Stimulated activated CD4-positive, alpha-beta T cell treated with anti-CD3 and anti-CD28 coated beads, Interleukin-2, amount 100 ng/mL, for 24 hours (primary cell): ENCODE data around the gene NPAS3.

ENCODE experiments used
- DNase-seq, 2 donors: peaks; one replicate each; pipeline ENCODE4 v3.0.0-alpha.2; 2020

The NPAS3 gene

DNA sequence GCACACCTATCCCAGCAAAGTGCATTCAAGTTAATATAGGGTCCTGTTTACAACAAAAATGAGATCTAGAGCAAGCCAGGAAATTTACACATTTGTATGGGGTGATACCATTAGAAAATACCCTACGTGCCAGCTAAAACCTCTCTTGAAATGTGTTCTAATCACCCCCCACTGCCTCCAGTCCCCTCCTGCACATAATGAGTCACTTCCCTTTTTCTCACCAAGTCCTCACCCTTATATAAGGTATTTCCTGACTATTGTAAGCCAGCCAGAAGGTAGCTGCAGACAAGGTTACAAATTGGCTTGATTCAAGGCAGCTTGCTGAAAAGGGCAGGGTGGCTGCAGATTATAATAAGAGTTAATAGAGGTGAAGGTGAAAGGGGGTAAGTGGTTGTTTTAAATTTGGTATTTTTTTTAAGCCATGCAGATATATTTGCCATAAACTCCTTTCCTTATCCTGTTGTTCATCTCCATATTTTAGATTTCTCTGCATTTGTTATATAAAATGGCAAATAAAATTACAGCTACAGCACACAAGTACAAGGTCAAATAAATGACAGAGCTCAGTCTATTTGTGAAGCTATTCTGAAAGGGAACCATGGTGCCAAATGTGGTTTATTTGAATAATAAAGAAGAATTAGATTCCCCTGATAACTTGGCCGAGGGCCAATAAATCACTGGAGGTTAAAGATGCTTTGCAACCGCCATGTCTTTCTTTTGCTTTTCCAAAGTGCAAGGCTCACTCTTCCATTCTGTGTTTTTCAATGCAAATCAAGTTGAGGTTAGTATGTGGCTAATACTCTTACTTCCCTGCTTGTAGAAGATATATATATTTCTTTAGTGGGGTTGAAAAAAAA lies 626.3 kb downstream of the NPAS3 start:
- no peak for DNase-seq

DNA sequence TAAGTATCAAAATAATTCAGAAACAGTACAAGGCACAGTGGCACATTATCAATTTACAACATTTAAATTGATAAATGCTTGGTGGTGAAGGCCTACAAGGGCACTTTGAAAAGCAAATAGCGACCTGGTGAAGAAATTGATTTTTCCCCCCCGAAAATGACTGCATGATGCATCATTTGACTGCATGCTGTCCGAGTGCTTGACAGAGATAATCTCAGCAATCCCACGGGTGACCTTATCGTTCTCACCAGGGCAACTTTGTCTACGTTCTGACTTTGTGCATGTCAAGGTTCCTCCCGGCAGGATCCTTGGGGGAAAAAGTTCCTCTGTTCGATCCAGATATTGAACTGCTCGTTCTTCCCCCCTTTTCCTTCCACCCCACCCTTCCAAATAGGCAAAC lies 627.4 kb downstream of the NPAS3 start:
- no peak for DNase-seq

- DNase-seq, result no peak
Measured at GRCh38 chr14:33567023-33567728, 628.5 kb downstream of the NPAS3 start.

GRCh38 chr14:33567731-33568130 lies 629.1 kb downstream of the NPAS3 start:
- DNase-seq, result no peak

GRCh38 chr14:33568935-33569579 lies 630.4 kb downstream of the NPAS3 start:
- DNase-seq, result no peak

DNA sequence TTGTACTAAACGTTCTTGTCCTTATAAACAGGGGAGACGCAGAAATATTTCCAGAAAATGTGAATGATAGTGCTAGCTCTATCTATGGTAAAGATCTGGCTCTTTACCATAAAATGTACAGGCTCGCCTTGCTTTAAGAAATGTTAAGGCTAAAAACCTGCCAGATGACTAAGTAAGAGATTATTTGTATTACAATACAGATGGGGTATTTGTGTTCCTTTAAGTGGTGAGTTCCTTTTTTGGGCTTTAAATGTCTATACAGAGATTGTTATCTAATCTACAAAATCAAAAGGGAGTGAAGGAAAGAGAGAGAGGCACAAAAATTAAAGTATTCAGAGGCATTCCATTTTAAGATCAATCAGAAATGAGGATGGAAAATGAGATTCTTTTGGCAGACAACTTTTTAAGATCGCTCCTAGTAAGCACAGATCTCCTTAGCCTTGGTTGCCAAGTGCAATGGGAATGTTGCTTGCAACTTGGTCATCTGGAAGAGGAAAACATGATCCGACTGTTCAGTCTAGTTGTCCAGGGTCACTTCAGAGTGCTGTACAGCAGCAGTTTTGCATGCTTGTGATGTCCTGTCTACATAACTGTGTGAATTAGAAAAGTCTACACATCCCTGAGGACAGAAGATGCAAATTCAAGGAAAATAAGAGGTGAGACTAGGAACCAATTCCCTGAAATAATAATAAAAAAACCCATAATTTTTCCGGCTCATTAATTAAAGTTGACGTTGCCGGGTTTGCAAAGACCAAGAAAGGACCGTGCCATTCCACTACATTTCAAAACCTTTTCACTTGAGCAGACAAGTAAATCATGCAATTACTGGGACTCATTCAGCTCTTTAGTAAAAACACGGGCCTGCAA lies 631.4 kb downstream of the NPAS3 start:
- no peak for DNase-seq

DNA sequence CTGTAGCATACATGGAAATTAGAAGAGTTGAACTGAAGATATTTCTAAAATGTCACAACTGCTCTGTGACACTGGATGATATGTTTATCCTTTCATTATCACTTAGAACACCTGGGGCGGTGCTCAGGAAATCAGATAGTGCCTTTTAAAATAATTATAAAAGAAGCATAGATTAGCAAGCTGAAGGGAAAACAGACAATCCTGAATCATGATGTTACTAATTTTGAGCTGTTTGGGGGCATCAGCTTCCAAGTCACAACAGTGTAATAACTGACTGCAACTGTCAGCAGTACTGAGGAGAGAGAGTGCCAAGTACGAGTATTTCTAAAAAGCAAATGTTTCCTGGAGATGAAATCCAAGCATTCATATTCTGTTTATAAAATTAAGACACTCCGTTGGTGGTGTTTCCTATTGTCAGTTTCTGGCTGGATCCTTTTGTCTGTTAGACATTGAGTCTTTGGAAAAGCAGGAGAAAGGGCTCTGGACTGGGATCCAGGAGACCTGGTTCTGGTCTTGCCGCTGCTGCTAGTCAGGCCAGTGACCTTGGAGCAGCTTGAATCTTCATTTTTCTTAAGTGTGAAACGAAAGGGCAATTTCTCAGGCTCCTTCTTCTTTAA lies 632.1 kb downstream of the NPAS3 start:
- DNase-seq, result no peak

DNA sequence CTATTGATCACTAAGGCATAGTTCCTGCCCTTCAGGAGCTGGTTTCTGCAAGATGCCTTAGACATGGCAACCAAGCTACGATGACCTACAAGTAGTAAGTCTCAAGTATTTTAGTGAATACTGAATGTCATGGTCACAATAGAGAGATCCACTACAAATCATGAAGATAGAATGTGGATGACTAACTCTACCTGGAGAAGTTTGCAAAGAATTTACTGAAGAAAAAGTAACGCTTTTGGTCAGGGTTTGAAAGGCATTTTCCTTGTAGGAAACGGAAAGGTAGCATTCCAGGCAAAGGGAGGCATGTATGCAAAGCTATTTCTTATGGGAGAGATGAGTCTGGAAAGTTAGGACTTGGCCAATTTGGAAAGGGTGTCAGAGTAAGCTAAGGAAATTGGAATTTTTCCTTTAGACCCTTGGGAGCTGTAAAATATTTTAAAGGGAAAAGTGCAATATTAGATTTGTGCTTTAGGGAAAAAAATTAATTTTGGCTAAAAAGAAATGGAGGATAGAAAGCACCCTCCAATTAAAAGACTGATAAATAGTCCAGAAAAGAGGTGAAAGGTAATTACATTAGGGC lies 634.7 kb downstream of the NPAS3 start:
- DNase-seq, result no peak

DNA sequence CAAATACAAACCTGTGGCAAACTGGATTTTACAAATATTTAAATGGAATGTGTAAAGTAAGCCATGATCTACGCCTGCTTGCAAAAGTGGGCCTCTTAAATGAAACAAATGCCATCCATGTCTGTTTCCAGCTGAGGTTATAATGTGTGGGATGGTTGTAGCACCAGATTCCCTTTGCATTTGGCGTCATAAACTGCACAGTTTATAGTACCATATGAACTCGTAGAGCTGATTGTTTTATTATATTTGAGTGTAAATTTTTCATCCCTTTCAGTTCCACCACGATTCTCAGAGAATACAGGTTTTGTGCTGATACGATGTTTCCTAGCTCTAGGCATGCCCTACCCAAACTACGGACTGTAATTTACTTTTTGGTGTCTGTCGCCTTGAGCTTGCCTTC lies 637.3 kb downstream of the NPAS3 start:
- DNase-seq, result no peak

DNA sequence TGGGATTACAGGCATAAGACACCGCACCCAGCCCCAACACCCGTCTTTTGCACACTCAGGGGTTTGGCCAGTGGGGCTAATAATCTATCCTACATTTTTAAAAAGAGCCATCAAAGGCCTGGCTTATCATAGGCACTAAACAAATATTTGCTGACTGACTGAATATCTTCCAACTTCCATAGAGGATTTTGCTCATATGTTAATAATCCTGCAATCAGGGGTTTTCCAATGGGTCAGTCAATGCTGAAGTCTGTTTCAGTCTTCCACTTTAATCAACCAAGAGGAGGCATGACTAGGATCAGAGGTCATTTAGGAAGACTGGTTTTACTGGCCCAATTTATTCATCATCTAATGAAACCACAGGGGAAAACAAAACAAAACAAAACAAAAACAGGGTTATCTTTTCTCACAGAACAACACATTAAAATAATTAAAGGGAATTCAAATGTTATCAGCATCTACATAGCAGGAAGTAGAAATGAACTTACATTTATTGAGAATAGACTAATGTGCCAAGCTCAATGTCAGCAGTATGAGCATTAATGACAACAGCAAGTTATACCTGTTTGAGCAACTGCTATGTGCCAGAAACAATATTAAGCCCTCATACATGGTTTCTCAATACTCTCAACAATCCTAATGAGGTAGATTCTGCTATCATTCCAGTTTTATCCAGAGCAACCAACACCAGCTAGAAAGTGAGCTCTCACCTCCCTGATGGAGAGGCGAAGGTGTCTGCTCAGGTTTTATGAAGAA lies 640.0 kb downstream of the NPAS3 start:
- no peak for DNase-seq

DNA sequence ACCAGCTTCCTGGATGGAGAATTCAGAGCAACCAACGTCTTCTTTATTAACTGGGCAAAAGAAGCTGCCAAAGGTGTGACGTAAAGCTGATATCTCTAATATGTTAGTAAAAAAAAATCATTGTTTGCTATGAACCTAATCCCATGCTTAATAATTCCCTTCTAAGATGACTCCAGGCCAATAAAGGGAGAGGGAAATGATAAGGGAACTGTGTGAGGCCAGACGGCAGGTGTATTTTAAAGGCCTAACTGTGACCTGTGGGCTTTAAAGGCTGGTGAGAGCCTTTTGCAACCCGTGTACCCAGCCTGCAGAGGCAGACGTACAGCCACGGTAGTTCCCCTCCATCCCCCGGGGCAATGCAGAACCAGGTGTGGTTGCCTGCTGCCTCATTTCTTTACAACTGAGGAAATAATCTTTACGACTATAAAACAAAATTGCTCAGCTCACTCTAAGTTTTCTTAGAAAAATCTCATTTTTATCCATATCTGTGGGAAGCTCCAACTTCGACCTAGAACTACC lies 641.6 kb downstream of the NPAS3 start:
- no peak for DNase-seq

GRCh38 chr14:33580841-33581240 lies 642.2 kb downstream of the NPAS3 start:
- no peak for DNase-seq

GRCh38 chr14:33584697-33585096 lies 646.0 kb downstream of the NPAS3 start:
- DNase-seq, result no peak

- DNase-seq, result no peak
Measured at GRCh38 chr14:33586806-33587205, 648.1 kb downstream of the NPAS3 start.

GRCh38 chr14:33587791-33588190 lies 649.1 kb downstream of the NPAS3 start:
- no peak for DNase-seq

GRCh38 chr14:33588771-33589170 lies 650.1 kb downstream of the NPAS3 start:
- DNase-seq, result no peak

- no peak for DNase-seq
Measured at GRCh38 chr14:33589334-33589733, 650.7 kb downstream of the NPAS3 start.

DNA sequence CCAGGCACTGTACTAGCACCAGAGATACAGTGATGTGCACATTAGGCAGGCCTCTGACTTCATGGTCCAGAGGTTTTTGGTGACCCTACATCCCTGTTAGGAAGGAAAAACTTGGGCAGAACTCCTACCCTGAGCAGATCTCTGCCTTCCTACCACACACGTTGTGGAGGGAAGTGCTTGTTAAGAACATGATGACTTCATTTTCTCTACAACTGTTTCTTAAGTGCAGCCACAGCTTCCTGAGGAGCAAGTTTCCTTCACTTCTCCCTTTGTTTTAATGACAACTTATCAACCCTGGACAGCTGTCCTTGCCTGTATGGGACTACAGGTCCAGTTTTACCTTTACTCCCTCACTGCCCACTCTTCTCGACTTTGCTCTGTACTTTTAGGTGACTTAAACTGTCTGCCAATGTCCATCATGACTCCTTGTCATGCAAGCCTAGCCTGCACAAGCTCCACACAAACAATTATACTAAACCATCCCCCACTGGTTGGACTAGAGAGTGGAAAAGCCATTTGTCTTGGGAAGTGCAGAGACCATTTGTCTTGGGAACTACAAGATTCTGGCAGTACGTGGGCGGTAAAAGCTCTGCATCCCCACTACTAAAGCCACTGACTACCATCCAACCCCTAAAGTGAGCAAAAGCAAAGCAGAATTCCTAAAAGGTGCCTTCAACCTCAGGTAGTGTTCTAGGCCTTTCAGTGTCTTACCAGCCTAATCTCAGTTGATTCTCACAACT lies 652.4 kb downstream of the NPAS3 start:
- no peak for DNase-seq

- DNase-seq, result no peak
Measured at GRCh38 chr14:33592297-33592696, 653.6 kb downstream of the NPAS3 start.
